ENCODE data around the gene PPIC.

The PPIC gene

GRCh38 chr5:122985954-122986721 lies 50.4 kb downstream of the PPIC start:
- DNase-seq, result no peak
- Histone ChIP-seq H3K9me3 (ENCODE audit: severe bottlenecking) (no peaks in the 10 kb centered on the region), H3K36me3 (no peaks in the 10 kb centered on the region), H3K4me3 (ENCODE audit: low read depth, low read length) (no peak overlapping the region), H3K27ac (no peak overlapping the region), H3K27me3 (ENCODE audit: insufficient read depth, low read depth, severe bottlenecking) (no peaks in the 10 kb centered on the region)
- no peak for TF ChIP-seq CTCF (IDR thresholded peaks at IDR 0.05; ENCODE audit: low read depth, low read length)

- no peak overlapping the region for H3K4me3 ChIP-seq (ENCODE audit: low read depth, low read length)
- H3K9me3 ChIP-seq (ENCODE audit: severe bottlenecking), result no peaks in the 10 kb centered on the region
- DNase-seq, result no peak
- H3K36me3 ChIP-seq, result no peaks in the 10 kb centered on the region
- H3K27me3 ChIP-seq (ENCODE audit: insufficient read depth, low read depth, severe bottlenecking), result no peaks in the 10 kb centered on the region
- TF ChIP-seq CTCF (IDR thresholded peaks at IDR 0.05; ENCODE audit: low read depth, low read length), result no peak
- H3K27ac ChIP-seq, result no peak overlapping the region
Measured at GRCh38 chr5:122985006-122985700, 51.4 kb downstream of the PPIC start.

GRCh38 chr5:122984425-122984824 lies 52.1 kb downstream of the PPIC start:
- H3K27me3 ChIP-seq (ENCODE audit: insufficient read depth, low read depth, severe bottlenecking), result no peaks in the 10 kb centered on the region
- no peak overlapping the region for H3K4me3 ChIP-seq (ENCODE audit: low read depth, low read length)

GRCh38 chr5:122982376-122982775 lies 54.1 kb downstream of the PPIC start:
- no peak overlapping the region for H3K27ac ChIP-seq
- H3K4me3 ChIP-seq (ENCODE audit: low read depth, low read length), result no peak overlapping the region
- H3K36me3 ChIP-seq, result no peaks in the 10 kb centered on the region
- no peak for TF ChIP-seq CTCF (IDR thresholded peaks at IDR 0.05; ENCODE audit: low read depth, low read length)
- no peak for DNase-seq
- no peaks in the 10 kb centered on the region for H3K9me3 ChIP-seq (ENCODE audit: severe bottlenecking)
- H3K27me3 ChIP-seq (ENCODE audit: insufficient read depth, low read depth, severe bottlenecking), result no peaks in the 10 kb centered on the region

More at GRCh38 chr5:122984425-122984824, 52.1 kb downstream of the PPIC start:
- H3K9me3 ChIP-seq (ENCODE audit: severe bottlenecking), result no peaks in the 10 kb centered on the region
- H3K27ac ChIP-seq, result no peak overlapping the region
- no peak for TF ChIP-seq CTCF (IDR thresholded peaks at IDR 0.05; ENCODE audit: low read depth, low read length)
- DNase-seq, result no peak
- no peaks in the 10 kb centered on the region for H3K36me3 ChIP-seq

GRCh38 chr5:122981846-122982245 lies 54.7 kb downstream of the PPIC start:
- H3K4me3 ChIP-seq (ENCODE audit: low read depth, low read length), result no peak overlapping the region
- H3K9me3 ChIP-seq (ENCODE audit: severe bottlenecking), result no peaks in the 10 kb centered on the region
- no peak overlapping the region for H3K27ac ChIP-seq
- H3K36me3 ChIP-seq, result no peaks in the 10 kb centered on the region
- TF ChIP-seq CTCF (IDR thresholded peaks at IDR 0.05; ENCODE audit: low read depth, low read length), result no peak
- no peaks in the 10 kb centered on the region for H3K27me3 ChIP-seq (ENCODE audit: insufficient read depth, low read depth, severe bottlenecking)
- no peak for DNase-seq
